ENCODE data around the gene TAF6.

DNA sequence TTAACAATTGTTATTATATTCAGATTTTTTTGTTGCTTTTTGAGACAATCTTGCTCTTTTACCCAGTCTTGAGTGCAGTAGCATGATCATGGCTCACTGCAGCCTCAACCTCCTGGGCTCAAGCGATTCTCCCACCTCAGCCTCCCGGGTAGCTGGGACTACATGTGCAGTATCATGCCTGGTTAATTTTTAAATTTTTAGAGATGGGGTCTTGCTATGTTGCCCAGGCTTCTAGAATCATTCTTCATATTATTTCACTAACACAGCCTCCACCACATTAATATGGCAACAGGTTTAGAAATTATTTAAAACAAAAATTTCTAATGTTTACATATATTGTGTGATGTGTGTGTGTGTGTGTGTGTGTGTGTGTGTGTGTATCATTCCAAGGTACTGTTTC is 28.1 kb upstream of the TAF6 start:
- TF ChIP-seq, protein P1, sequence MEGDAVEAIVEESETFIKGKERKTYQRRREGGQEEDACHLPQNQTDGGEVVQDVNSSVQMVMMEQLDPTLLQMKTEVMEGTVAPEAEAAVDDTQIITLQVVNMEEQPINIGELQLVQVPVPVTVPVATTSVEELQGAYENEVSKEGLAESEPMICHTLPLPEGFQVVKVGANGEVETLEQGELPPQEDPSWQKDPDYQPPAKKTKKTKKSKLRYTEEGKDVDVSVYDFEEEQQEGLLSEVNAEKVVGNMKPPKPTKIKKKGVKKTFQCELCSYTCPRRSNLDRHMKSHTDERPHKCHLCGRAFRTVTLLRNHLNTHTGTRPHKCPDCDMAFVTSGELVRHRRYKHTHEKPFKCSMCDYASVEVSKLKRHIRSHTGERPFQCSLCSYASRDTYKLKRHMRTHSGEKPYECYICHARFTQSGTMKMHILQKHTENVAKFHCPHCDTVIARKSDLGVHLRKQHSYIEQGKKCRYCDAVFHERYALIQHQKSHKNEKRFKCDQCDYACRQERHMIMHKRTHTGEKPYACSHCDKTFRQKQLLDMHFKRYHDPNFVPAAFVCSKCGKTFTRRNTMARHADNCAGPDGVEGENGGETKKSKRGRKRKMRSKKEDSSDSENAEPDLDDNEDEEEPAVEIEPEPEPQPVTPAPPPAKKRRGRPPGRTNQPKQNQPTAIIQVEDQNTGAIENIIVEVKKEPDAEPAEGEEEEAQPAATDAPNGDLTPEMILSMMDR (conservative IDR thresholded peaks at IDR 0.05; ENCODE audit: low read depth in 2 of 2), result no peak
- TF ChIP-seq EZH2phosphoT487 (IDR thresholded peaks at IDR 0.05; ENCODE audit: unreplicated experiment), result no peak
- no peak for TF ChIP-seq REST (IDR thresholded peaks at IDR 0.05; ENCODE audit: unreplicated experiment)
- TF ChIP-seq POLR2AphosphoS5 (IDR thresholded peaks at IDR 0.05; ENCODE audit: low read depth), result no peak
- no peak for TF ChIP-seq ZNF331 (CRISPR knock-in tag; IDR thresholded peaks at IDR 0.05; ENCODE audit: low read depth)
- TF ChIP-seq ETS1 (IDR thresholded peaks at IDR 0.05), result no peak
- no peak for TF ChIP-seq EZH2 (IDR thresholded peaks at IDR 0.05; ENCODE audit: low read depth, unreplicated experiment)
- no peak for TF ChIP-seq JUNB (IDR thresholded peaks at IDR 0.05; ENCODE audit: unreplicated experiment)
- TF ChIP-seq STAT1 (IDR thresholded peaks at IDR 0.05; ENCODE audit: unreplicated experiment), result no peak
